ENCODE data around the gene MEI4. TPM values are rescaled to one million over a fixed set of nuclear protein-coding genes. Genes with fewer than 3 reads are reported as not detected.

Gene MEI4
- total and polyA plus RNA-seq, 11 donors: 0.11 to 0.71 (median 0.33) TPM; not detected in 1

DNA sequence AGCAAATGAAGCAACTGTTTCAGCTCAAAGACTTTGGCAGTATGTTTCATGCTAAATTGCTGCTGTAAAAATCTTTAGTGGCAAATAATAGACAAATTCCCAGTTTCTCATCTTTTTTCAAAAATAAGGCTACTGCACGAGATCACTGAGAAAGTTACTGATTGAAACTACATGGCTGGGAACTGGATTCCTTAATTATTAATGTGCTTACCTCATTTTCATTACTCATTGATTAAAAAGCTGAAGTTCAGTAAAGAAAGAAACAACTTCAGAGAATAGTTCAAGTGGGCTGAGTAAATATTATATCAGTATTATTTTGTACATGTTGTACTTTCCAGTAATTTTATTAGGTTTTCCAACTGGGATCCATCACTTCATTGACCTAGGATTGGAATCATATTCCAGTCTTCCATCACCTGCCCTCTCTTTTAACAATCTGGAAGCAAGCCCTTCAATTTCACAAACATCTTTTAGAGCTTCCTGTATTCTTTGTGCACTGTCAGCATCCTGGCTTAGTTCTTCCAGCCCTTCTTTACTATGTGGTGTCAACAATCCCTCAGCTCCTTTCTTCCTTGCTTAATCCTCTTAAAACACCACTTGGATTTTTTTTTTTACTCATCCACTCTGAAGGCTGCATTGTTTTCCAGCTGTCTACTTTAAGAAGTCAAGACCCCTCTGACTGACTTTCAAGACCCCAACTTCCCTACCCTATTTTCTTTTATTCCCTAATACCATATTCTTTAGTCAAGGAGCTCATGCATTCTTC, 4.3 kb downstream of the MEI4 start:
- whole genome bisulfite sequencing, 4 donors: 69 to 76% (median 72%) methylated on average over 1 of the region's 1 CpG
- Histone ChIP-seq H3K36me3 (no peaks in the 10 kb centered on the region), H3K9me3 (peaks cover 0 to 4% (median 0%) of the 10 kb centered on the region in 12 donors), H3K27me3 (no peaks in the 10 kb centered on the region), H3K27ac (no peak overlapping the region), H3K4me3 (no peak overlapping the region), H3K4me1 (no peaks in the 10 kb centered on the region)
- DNase-seq (no peak), ATAC-seq (no peak)
- TF ChIP-seq POLR2A (IDR thresholded peaks at IDR 0.05): no peak
- TF ChIP-seq, protein P1, sequence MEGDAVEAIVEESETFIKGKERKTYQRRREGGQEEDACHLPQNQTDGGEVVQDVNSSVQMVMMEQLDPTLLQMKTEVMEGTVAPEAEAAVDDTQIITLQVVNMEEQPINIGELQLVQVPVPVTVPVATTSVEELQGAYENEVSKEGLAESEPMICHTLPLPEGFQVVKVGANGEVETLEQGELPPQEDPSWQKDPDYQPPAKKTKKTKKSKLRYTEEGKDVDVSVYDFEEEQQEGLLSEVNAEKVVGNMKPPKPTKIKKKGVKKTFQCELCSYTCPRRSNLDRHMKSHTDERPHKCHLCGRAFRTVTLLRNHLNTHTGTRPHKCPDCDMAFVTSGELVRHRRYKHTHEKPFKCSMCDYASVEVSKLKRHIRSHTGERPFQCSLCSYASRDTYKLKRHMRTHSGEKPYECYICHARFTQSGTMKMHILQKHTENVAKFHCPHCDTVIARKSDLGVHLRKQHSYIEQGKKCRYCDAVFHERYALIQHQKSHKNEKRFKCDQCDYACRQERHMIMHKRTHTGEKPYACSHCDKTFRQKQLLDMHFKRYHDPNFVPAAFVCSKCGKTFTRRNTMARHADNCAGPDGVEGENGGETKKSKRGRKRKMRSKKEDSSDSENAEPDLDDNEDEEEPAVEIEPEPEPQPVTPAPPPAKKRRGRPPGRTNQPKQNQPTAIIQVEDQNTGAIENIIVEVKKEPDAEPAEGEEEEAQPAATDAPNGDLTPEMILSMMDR (IDR thresholded peaks at IDR 0.05): no peak
- intact Hi-C loops (cut with DNase I): no loop called here

DNA sequence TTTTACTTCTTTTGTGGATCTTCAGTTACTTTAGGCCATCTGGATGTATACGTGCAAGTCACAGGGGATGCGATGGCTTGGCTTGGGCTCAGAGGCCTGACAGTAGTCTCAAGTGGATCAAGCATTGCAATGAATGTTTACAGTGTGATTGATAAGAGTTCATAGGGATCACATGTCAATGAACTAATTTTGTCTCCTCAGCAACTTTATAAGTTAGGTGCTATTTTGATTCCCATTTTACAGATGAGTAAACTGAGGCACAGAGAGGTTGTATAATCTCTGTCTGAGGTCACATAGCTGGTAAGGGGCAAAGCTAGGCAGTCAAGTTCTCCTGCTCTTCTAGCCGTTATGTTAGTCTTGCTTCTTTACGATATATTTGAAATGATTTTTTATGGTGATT, 13.5 kb downstream of the MEI4 start:
- H3K27me3 ChIP-seq: no peaks in the 10 kb centered on the region
- 87 to 100% (median 89%) methylated on average over 2 to 4 of the region's 4 CpGs for WGBS, 4 donors

DNA sequence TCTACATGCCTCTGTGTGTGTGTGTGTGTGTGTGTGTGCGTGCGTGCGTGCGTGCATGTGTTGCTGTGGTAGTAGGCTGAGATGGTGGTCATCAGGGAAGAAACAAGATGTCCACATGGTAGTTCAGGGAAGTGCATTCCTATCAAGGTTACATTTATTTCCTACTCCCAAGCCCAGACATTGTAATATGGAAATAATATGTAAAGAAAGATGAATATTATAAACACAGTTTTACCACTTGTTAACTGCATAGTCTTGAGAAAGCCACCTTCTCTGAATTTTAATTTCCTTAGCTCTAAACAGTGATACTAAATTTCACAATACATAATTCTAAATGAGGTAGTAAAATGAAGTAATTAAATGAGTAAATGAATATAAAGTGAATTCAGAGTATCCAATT, 14.0 kb downstream of the MEI4 start:
- ATAC-seq (no peak), DNase-seq (no peak)
- WGBS, 4 donors: 68 to 74% (median 71%) methylated on average over 4 of the region's 4 CpGs
- no peak for TF ChIP-seq POLR2A (IDR thresholded peaks at IDR 0.05)
- TF ChIP-seq, protein P1 (IDR thresholded peaks at IDR 0.05): no peak
- Histone ChIP-seq H3K4me3 (no peak overlapping the region), H3K27ac (no peak overlapping the region), H3K27me3 (no peaks in the 10 kb centered on the region), H3K9me3 (no peaks in the 10 kb centered on the region), H3K36me3 (no peaks in the 10 kb centered on the region), H3K4me1 (no peaks in the 10 kb centered on the region)
- intact Hi-C loops (cut with DNase I): no loop called here

More for the DNA sequence above, 13.5 kb downstream of the MEI4 start:
- H3K27ac ChIP-seq: no peak overlapping the region
- intact Hi-C loops (cut with DNase I): no loop called here
- H3K4me3 ChIP-seq: no peak overlapping the region
- TF ChIP-seq, protein P1 (IDR thresholded peaks at IDR 0.05): no peak
- TF ChIP-seq POLR2A (IDR thresholded peaks at IDR 0.05): no peak
- H3K4me1 ChIP-seq: no peaks in the 10 kb centered on the region
- no peaks in the 10 kb centered on the region for H3K9me3 ChIP-seq
- H3K36me3 ChIP-seq: no peaks in the 10 kb centered on the region
- no peak for DNase-seq
- no peak for ATAC-seq

DNA sequence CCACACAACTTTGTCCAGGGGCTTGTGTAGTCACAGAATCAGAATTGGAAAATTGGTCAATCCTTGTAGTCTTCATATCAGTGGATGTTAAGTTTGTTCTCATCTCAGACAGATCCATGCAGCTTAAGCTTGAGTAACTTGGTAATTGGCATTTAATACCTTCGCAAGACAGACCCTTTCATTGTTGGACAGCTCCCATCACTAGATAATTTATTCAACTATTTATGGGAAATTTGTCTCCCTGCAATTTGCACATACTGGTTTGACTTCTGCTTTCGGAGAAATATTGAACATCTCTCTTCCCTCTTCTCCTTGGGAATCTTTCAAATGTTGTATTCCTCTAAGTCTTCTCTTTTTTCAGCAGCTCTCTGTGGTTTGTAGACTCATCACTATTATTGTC, 17.1 kb downstream of the MEI4 start:
- Histone ChIP-seq H3K4me3 (no peak overlapping the region), H3K9me3 (no peaks in the 10 kb centered on the region), H3K36me3 (no peaks in the 10 kb centered on the region), H3K27ac (no peak overlapping the region), H3K27me3 (no peaks in the 10 kb centered on the region), H3K4me1 (no peaks in the 10 kb centered on the region)
- 77 to 90% (median 82%) methylated on average over 2 of the region's 2 CpGs for WGBS, 4 donors
- ATAC-seq (no peak), DNase-seq (no peak)
- TF ChIP-seq POLR2A (IDR thresholded peaks at IDR 0.05): no peak
- TF ChIP-seq, protein P1 (IDR thresholded peaks at IDR 0.05): no peak
- intact Hi-C loops (cut with DNase I): no loop called here

All from heart left ventricle (tissue), 16 donors.